ENCODE data around the gene DYNLRB1.

DYNLRB1 gene

DNA sequence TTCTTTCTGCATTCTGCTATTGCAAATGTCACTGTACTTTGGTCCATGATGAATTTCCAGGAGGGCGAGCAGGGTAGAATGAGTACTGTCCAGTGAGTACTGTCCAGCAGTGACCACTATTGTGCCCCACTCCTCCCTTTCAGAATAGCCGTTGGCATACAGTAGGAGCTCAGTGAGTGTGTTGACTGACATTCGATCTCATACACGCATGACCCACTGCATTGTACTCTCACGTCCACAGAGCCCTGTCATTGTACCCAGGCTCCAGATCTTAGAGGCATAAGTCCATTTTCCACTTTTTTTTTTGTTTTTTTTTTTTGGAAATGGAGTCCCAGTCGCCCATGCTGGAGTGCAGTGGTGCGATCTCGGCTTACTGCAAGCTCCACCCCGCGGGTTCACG is 8.2 kb downstream of the DYNLRB1 start:
- Mint-ChIP-seq H3K36me3 (ENCODE audit: low read depth) (peaks cover 39% of the 10 kb centered on the region), H3K4me3 (no peak overlapping the region), H3K27me3 (ENCODE audit: low read depth) (no peaks in the 10 kb centered on the region), H3K27ac (peak overlapping the region in 2 of 3 experiments; percentile 50 to 61), H3K9me3 (no peaks in the 10 kb centered on the region), H3K4me1 (peaks cover 48% of the 10 kb centered on the region)
- TF ChIP-seq, protein P1, sequence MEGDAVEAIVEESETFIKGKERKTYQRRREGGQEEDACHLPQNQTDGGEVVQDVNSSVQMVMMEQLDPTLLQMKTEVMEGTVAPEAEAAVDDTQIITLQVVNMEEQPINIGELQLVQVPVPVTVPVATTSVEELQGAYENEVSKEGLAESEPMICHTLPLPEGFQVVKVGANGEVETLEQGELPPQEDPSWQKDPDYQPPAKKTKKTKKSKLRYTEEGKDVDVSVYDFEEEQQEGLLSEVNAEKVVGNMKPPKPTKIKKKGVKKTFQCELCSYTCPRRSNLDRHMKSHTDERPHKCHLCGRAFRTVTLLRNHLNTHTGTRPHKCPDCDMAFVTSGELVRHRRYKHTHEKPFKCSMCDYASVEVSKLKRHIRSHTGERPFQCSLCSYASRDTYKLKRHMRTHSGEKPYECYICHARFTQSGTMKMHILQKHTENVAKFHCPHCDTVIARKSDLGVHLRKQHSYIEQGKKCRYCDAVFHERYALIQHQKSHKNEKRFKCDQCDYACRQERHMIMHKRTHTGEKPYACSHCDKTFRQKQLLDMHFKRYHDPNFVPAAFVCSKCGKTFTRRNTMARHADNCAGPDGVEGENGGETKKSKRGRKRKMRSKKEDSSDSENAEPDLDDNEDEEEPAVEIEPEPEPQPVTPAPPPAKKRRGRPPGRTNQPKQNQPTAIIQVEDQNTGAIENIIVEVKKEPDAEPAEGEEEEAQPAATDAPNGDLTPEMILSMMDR (IDR thresholded peaks at IDR 0.05; ENCODE audit: unreplicated experiment in 3 of 3) = no peak

DNA sequence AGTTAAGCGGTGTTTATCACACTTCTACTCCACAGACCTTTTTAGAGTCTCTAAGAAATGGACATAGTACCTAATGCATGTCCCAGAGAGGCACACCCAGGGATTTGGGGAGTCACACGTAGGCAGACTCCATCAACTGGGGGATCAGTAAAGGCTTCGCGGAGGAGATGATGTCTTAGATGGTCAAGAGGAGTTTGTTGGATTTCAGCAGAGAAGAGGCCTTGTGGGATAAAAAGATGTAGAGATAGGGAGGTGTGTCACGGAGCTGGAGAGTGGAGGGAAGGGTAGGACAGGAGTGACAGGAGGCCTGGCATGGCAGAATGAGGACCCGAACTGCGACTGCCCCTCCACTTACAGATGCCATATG is 9.1 kb downstream of the DYNLRB1 start:
- TF ChIP-seq, protein P1 (IDR thresholded peaks at IDR 0.05; ENCODE audit: unreplicated experiment in 3 of 3) = no peak
- H3K4me3 Mint-ChIP-seq = peak overlapping the region in 1 of 3 experiments; percentile 66
- H3K36me3 Mint-ChIP-seq (ENCODE audit: low read depth) = peaks cover 38% of the 10 kb centered on the region
- H3K9me3 Mint-ChIP-seq = no peaks in the 10 kb centered on the region
- no peaks in the 10 kb centered on the region for H3K27me3 Mint-ChIP-seq (ENCODE audit: low read depth)
- peaks cover 48% of the 10 kb centered on the region for H3K4me1 Mint-ChIP-seq
- peak overlapping the region; percentile 83 to 95 (median 93) for H3K27ac Mint-ChIP-seq

DNA sequence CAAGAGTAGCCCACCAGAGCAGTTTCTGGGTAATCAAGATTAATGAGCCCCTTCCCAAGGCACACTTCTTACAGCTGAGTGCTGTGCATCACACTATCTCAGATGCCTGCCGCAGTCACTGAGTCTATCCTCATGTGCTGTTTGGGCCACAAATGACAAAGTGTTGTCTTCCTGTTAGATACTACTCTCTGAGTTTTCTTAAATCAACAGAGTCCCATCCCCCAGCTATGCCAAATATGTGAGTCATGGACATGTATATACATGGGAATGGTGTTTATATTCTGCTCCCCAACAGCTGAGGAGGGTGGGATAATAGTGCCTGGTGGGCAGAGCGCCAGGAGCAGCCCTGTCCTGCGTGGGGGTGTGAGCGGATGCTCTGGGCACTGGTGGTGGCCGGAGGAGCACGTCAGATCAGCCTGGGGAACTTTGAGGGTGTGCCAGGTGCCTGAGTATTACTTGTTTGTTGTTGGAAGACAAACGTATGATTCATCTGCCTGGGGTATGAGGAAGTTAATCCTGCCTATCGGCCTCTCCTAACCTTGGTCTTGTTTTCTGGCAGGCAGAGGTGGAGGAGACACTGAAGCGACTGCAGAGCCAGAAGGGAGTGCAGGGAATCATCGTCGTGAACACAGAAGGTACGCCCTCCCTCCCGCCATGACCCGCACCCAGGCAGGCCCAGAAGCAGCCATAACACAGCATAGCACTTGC is 9.6 kb downstream of the DYNLRB1 start:
- H3K4me1 Mint-ChIP-seq = peaks cover 48% of the 10 kb centered on the region
- no peaks in the 10 kb centered on the region for H3K9me3 Mint-ChIP-seq
- H3K27ac Mint-ChIP-seq = peak overlapping the region; percentile 83 to 95 (median 93)
- peaks cover 43% of the 10 kb centered on the region for H3K36me3 Mint-ChIP-seq (ENCODE audit: low read depth)
- H3K4me3 Mint-ChIP-seq = peak overlapping the region; percentile 46 to 73 (median 66)
- H3K27me3 Mint-ChIP-seq (ENCODE audit: low read depth) = no peaks in the 10 kb centered on the region
- TF ChIP-seq, protein P1 (IDR thresholded peaks at IDR 0.05; ENCODE audit: unreplicated experiment in 3 of 3) = no peak

DNA sequence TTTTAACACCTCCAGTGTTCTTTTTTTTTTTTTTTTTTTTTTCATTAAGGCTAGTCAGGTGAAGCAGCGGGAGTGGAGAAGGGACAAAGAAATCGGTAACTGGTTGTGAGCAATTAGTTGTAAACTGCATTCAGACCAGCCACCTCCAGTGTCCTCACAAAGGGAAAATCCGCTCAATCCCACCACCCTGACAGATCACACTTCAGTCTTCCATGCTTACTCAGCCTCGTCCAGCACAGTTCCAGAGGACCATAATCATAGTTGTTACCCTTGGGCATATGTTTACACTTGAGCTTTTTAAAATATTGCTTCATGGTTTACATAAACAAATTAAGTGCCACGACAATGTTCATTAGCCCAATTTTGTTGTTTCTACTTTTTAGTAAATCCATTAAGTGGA is 10.2 kb downstream of the DYNLRB1 start:
- TF ChIP-seq, protein P1 (IDR thresholded peaks at IDR 0.05; ENCODE audit: unreplicated experiment in 3 of 3) = no peak
- Mint-ChIP-seq H3K27ac (peak overlapping the region; percentile 83 to 95 (median 93)), H3K4me1 (peaks cover 48% of the 10 kb centered on the region), H3K4me3 (peak overlapping the region; percentile 2 to 21 (median 9)), H3K36me3 (ENCODE audit: low read depth) (peaks cover 49% of the 10 kb centered on the region), H3K9me3 (no peaks in the 10 kb centered on the region), H3K27me3 (ENCODE audit: low read depth) (no peaks in the 10 kb centered on the region)

DNA sequence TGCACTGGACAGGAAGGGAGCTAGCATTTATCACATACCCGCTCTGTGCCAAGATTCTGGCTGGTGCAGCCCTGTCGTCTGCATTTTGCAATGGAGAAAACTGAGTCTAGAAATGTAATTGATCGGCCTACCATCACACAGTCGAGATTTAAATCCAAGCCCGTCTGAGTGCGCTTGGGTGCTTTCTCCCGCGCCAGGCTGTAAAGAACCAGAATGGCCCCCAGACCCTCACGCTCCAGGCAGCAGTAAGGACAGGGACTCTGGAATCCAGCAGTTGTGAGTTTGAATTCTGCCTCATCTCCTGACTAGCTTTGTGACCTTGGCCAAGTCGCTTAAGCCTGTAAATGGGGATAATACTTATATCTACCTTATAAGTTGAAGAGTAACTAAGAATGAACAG is 10.8 kb downstream of the DYNLRB1 start:
- Mint-ChIP-seq H3K27ac (peak overlapping the region; percentile 83 to 95 (median 93)), H3K4me3 (no peak overlapping the region), H3K27me3 (ENCODE audit: low read depth) (no peaks in the 10 kb centered on the region), H3K9me3 (no peaks in the 10 kb centered on the region), H3K36me3 (ENCODE audit: low read depth) (peaks cover 52% of the 10 kb centered on the region), H3K4me1 (peaks cover 46% of the 10 kb centered on the region)
- TF ChIP-seq, protein P1 (IDR thresholded peaks at IDR 0.05; ENCODE audit: unreplicated experiment in 3 of 3) = no peak

DNA sequence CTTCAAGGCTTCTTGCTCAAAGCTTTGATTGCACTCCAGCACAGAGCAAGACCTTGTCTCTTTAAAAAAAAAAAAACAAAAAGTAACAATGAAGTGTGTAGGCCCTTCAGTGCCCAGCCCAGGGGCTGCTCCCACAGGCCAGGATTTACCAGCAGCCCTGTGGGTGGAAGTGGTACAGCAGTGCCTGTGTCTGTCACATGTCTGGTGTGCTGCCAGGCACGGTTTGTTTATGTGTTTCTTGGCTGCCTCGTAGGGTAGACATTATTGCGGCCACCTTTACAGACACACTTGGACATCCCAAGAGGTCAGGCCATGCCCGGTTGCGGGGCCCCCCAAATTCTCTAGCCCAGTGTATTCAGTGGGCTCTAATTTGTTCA is 12.7 kb downstream of the DYNLRB1 start:
- Mint-ChIP-seq H3K4me3 (no peak overlapping the region), H3K27me3 (ENCODE audit: low read depth) (no peaks in the 10 kb centered on the region), H3K4me1 (peaks cover 30% of the 10 kb centered on the region), H3K36me3 (ENCODE audit: low read depth) (peaks cover 50% of the 10 kb centered on the region), H3K27ac (no peak overlapping the region), H3K9me3 (no peaks in the 10 kb centered on the region)
- TF ChIP-seq, protein P1 (IDR thresholded peaks at IDR 0.05; ENCODE audit: unreplicated experiment in 3 of 3) = no peak

Measured in nephron (organoid).